GM23248 (cell line): ENCODE measurements around the gene VASH1. TPM values are rescaled to one million over a fixed set of nuclear protein-coding genes. Genes with fewer than 3 reads are reported as not detected.
A peak's percentile ranks its signal among the peaks of the same experiment; 100 is the strongest.

Experiments used
- DNase-seq: peaks from one replicate; pipeline ENCODE4 v3.0.0-alpha.2; 2015
- H2AFZ ChIP-seq: fragments of 200-600 bp; sonication (generic); 2 replicates; pipeline ENCODE4 v1.6.1; 2016; ENCODE audit warnings: antibody characterized with exemption
- H3F3A ChIP-seq: fragments of 200-600 bp; sonication (generic); 2 replicates; pipeline ENCODE4 v1.6.1; 2016; ENCODE audit warnings: mild to moderate bottlenecking, antibody characterized with exemption, mixed run types; ENCODE audit not compliant: insufficient read depth
- H3K27ac ChIP-seq: fragments of 200-600 bp; sonication (generic); 2 replicates; pipeline ENCODE4 v1.5.1; 2016; ENCODE audit warnings: mild to moderate bottlenecking
- H3K27me3 ChIP-seq: fragments of 200-600 bp; sonication (generic); replicated peaks from 2 replicates; pipeline ENCODE4 v1.6.1; 2016; ENCODE audit warnings: mild to moderate bottlenecking; ENCODE audit not compliant: insufficient read depth
- H3K36me3 ChIP-seq: fragments of 200-600 bp; sonication (generic); 2 replicates; pipeline ENCODE4 v1.6.1; 2016; ENCODE audit warnings: low read depth, mild to moderate bottlenecking
- H3K4me1 ChIP-seq: fragments of 200-600 bp; sonication (generic); 2 replicates; pipeline ENCODE4 v1.6.1; 2016; ENCODE audit warnings: mild to moderate bottlenecking; ENCODE audit not compliant: insufficient read depth
- H3K4me2 ChIP-seq: fragments of 200-600 bp; sonication (generic); one replicate; pipeline ENCODE4 v1.6.1; 2016; ENCODE audit warnings: mild to moderate bottlenecking; ENCODE audit not compliant: unreplicated experiment
- H3K4me3 ChIP-seq: fragments of 200-600 bp; sonication (generic); 2 replicates; pipeline ENCODE4 v1.5.1; 2016; ENCODE audit warnings: mild to moderate bottlenecking
- H3K79me2 ChIP-seq: fragments of 200-600 bp; sonication (generic); 2 replicates; pipeline ENCODE4 v1.6.1; 2016; ENCODE audit warnings: mild to moderate bottlenecking; ENCODE audit not compliant: insufficient read depth
- H3K9ac ChIP-seq: fragments of 200-600 bp; sonication (generic); 2 replicates; pipeline ENCODE4 v1.6.1; 2016; ENCODE audit warnings: mild to moderate bottlenecking
- H3K9me2 ChIP-seq: fragments of 200-600 bp; sonication (generic); 2 replicates; pipeline ENCODE4 v1.6.1; 2016; ENCODE audit warnings: mixed run types, mild to moderate bottlenecking, moderate library complexity; ENCODE audit not compliant: insufficient read depth
- H3K9me3 ChIP-seq: fragments of 200-600 bp; sonication (generic); one replicate; pipeline ENCODE4 v1.6.1; 2017; ENCODE audit warnings: low read depth
- H4K20me1 ChIP-seq: fragments of 200-600 bp; sonication (generic); 2 replicates; pipeline ENCODE4 v1.6.0; 2016; ENCODE audit not compliant: insufficient read depth
- EZH2 ChIP-seq: fragments of 200-600 bp; sonication (generic); IDR thresholded peaks from 2 replicates; pipeline ENCODE4 v1.6.1; 2018; ENCODE audit warnings: antibody characterized with exemption, mild to moderate bottlenecking; ENCODE audit not compliant: insufficient read depth, poor library complexity, severe bottlenecking
- EZH2phosphoT487 ChIP-seq: fragments of 200-600 bp; sonication (generic); IDR thresholded peaks from 2 replicates; pipeline ENCODE4 v1.6.1; 2018; ENCODE audit warnings: antibody characterized with exemption, moderate library complexity, mild to moderate bottlenecking, low read depth; ENCODE audit not compliant: insufficient read depth
- WGBS, 2 experiments: methylation state at CpG; one replicate each; pipeline ENCODE4 v1.1.6; 2015 to 2017; ENCODE audit warnings: low lambda C conversion rate in 2 of 2, low coverage in 1 of 2; ENCODE audit errors: missing lambda C conversion rate in 2 of 2; 5-methylcytosine and 5-hydroxymethylcytosine counted together
- in situ Hi-C: fragments of 300-500 bp; cut with MboI; formaldehyde crosslinking; loops from 2 replicates; pipeline ENCODE4 v1.15.0; 2020
- polyA plus RNA-seq: library from polyadenylated mRNA; unstranded; fragments of >200 nt; fragmentation: Nextera tagmentation; extraction: Ambion mirVana; gene quantifications from 2 replicates; pipeline ENCODE4 v1.2.1, GENCODE V29; 2016
- total RNA-seq: library from RNA; depleted of rRNA; stranded (reverse); fragments of >200 nt; shearing (Covaris generic); gene quantifications from 2 replicates; pipeline ENCODE4 v1.2.3, GENCODE V29; 2014

The VASH1 gene
- total and polyA plus RNA-seq, 2 experiments from 2014 or later = 2.2 to 2.6 TPM

- DNase-seq = peak; percentile 51
- WGBS, 2 experiments = 4 to 6% methylated on average over 7 of the region's 7 CpGs
- Histone ChIP-seq H3K79me2 (no peaks in the 10 kb centered on the region), H3K4me1 (no peaks in the 10 kb centered on the region), H3K4me2 (peak overlapping the region; percentile 26), H3K9me2 (no peaks in the 10 kb centered on the region), H3K27ac (no peak overlapping the region), H2AFZ (peak overlapping the region; percentile 2; the same call in 1 of the 2 replicates), H3K9me3 (no peaks in the 10 kb centered on the region), H3K9ac (no peak overlapping the region), H3F3A (no peaks in the 10 kb centered on the region), H3K27me3 (peaks cover 13% of the 10 kb centered on the region; the same call in 1 of the 2 replicates), H3K36me3 (no peaks in the 10 kb centered on the region), H4K20me1 (no peaks in the 10 kb centered on the region), H3K4me3 (no peak overlapping the region)
- no peak for TF ChIP-seq EZH2phosphoT487
- no peak for TF ChIP-seq EZH2
- in situ Hi-C loops = loop anchor here (25.0 kb wide), 1 partner anchor 372 kb away; the partner anchor contains the start of gene CIPC
These were observed 45.7 kb upstream of the VASH1 start for GRCh38 chr14:76715511-76716081.

- in situ Hi-C loops = loop anchor here (25.0 kb wide), 1 partner anchor 371 kb away; the partner anchor contains the start of gene CIPC
- Histone ChIP-seq H3K4me1 (no peaks in the 10 kb centered on the region), H3K79me2 (no peaks in the 10 kb centered on the region), H2AFZ (no peak overlapping the region), H3K9me3 (no peaks in the 10 kb centered on the region), H3F3A (no peaks in the 10 kb centered on the region), H4K20me1 (no peaks in the 10 kb centered on the region), H3K9me2 (no peaks in the 10 kb centered on the region), H3K4me3 (no peak overlapping the region), H3K27me3 (peaks cover 13% of the 10 kb centered on the region; the same call in 1 of the 2 replicates), H3K27ac (no peak overlapping the region), H3K9ac (no peak overlapping the region), H3K4me2 (no peak overlapping the region), H3K36me3 (no peaks in the 10 kb centered on the region)
- WGBS, 2 experiments = 45 to 50% methylated on average over 4 of the region's 4 CpGs
- no peak for DNase-seq
- TF ChIP-seq EZH2phosphoT487 (no peak), EZH2 (no peak)
These were observed 45.0 kb upstream of the VASH1 start for GRCh38 chr14:76716285-76716684.

- Histone ChIP-seq H3K4me3 (no peak overlapping the region), H2AFZ (no peak overlapping the region), H3K27ac (no peak overlapping the region), H3K79me2 (no peaks in the 10 kb centered on the region), H3K4me1 (no peaks in the 10 kb centered on the region), H3K27me3 (peaks cover 10% of the 10 kb centered on the region; the same call in 1 of the 2 replicates), H3K4me2 (no peak overlapping the region), H3K36me3 (no peaks in the 10 kb centered on the region), H3K9me2 (no peaks in the 10 kb centered on the region), H3F3A (no peaks in the 10 kb centered on the region), H3K9ac (no peak overlapping the region), H3K9me3 (no peaks in the 10 kb centered on the region), H4K20me1 (no peaks in the 10 kb centered on the region)
- in situ Hi-C loops = loop anchor here (25.0 kb wide), 1 partner anchor 370 kb away; the partner anchor contains the start of gene CIPC
- WGBS, 2 experiments = 64 to 65% methylated on average over 9 of the region's 9 CpGs
- TF ChIP-seq EZH2phosphoT487 = no peak
- TF ChIP-seq EZH2 = no peak
- DNase-seq = no peak
These were observed 43.6 kb upstream of the VASH1 start for GRCh38 chr14:76717508-76718290.

GRCh38 chr14:76718306-76719040, 42.8 kb upstream of the VASH1 start:
- Histone ChIP-seq H3K9me2 (no peaks in the 10 kb centered on the region), H3K4me3 (no peak overlapping the region), H3F3A (no peaks in the 10 kb centered on the region), H3K36me3 (no peaks in the 10 kb centered on the region), H3K4me1 (no peaks in the 10 kb centered on the region), H3K79me2 (no peaks in the 10 kb centered on the region), H3K4me2 (no peak overlapping the region), H3K27me3 (peaks cover 13% of the 10 kb centered on the region; the same call in 1 of the 2 replicates), H2AFZ (no peak overlapping the region), H3K9ac (no peak overlapping the region), H4K20me1 (no peaks in the 10 kb centered on the region), H3K27ac (no peak overlapping the region), H3K9me3 (no peaks in the 10 kb centered on the region)
- in situ Hi-C loops = loop anchor here (25.0 kb wide), 1 partner anchor 369 kb away; the partner anchor contains the start of gene CIPC
- TF ChIP-seq EZH2 (no peak), EZH2phosphoT487 (no peak)
- no peak for DNase-seq
- WGBS, 2 experiments = 83 to 89% methylated on average over 6 of the region's 6 CpGs
